DND-41 (cell line): ENCODE results near the gene NMRK2.

ENCODE experiments used
- CTCF ChIP-seq: IDR thresholded peaks from 2 replicates; pipeline ENCODE4 v1.5.1; 2012; ENCODE audit warnings: borderline replicate concordance, low read length, moderate library complexity, mild to moderate bottlenecking; ENCODE audit not compliant: poor library complexity, severe bottlenecking; ENCODE audit errors: extremely low read depth
- EZH2 ChIP-seq: IDR thresholded peaks from 3 replicates; pipeline ENCODE4 v1.6.1; 2012; ENCODE audit warnings: borderline replicate concordance, low read depth, mild to moderate bottlenecking, moderate library complexity, low read length, inconsistent platforms; ENCODE audit not compliant: severe bottlenecking

DNA sequence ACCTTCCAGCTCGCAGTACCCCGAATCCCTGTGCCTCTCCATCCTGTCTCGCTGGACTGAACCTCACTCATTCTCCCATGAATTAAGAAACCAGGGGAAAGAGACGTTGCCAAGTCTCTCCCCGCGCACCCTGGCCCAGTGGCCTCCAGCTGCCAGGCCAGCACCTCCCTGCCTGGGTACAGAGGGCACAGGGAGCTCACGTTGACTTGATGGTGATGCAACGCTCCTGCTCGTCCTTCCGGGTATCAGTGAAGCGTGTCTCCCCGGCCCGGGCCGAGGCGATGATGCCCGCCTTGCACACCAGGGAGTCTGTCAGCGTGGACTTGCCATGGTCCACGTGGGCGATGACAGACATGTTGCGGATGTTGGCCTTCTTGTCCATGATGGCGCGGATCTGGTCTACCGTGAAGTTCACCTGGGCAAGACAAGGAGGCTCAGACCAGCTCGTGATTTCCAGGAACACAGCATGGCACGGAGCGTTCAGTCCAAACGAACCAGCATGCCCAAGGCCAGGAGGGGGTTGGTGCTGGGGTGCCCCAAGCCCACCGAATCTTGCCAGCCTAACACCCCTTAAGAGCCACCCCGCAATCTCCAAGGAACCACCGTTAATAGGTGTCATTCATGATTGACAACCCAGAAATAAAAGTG, 51.2 kb downstream of the NMRK2 start:
- TF ChIP-seq CTCF, result no peak
- no peak for TF ChIP-seq EZH2
